Left renal cortex interstitium (tissue), 4 donors: ENCODE data around the gene VPS13D. TPM values are rescaled to one million over a fixed set of nuclear protein-coding genes. Genes with fewer than 3 reads are reported as not detected.
A peak's percentile ranks its signal among the peaks of the same experiment; 100 is the strongest.

Experiments
- DNase-seq, 4 donors: peaks; one replicate each; pipeline ENCODE4 v3.0.0-alpha.2; 2013; ENCODE audit warnings: low read depth in 4 of 4, low spot score in 2 of 4, missing footprints in 1 of 4
- polyA plus RNA-seq, 4 donors: library from polyadenylated mRNA; unstranded; fragments of 120-200 nt; gene quantifications; one replicate each; pipeline ENCODE4 v1.2.1, GENCODE V29; 2013; ENCODE audit not compliant: insufficient read length in 4 of 4

VPS13D gene
- polyA plus RNA-seq, 4 donors = 21.8 to 32.3 (median 27.6) TPM

GRCh38 chr1:12546771-12547585 is 317.1 kb downstream of the VPS13D start:
- no peak for DNase-seq

GRCh38 chr1:12547586-12548225 is 317.9 kb downstream of the VPS13D start:
- DNase-seq = no peak

- no peak for DNase-seq
Measured at GRCh38 chr1:12548279-12548972, 318.6 kb downstream of the VPS13D start.

- no peak for DNase-seq
Measured at GRCh38 chr1:12548973-12549459, 319.2 kb downstream of the VPS13D start.

GRCh38 chr1:12549460-12550349 is 319.9 kb downstream of the VPS13D start:
- peak in 2 of 4 donors; percentile 55 to 56 for DNase-seq

- no peak for DNase-seq
Measured at GRCh38 chr1:12551584-12551983, 321.8 kb downstream of the VPS13D start.

- DNase-seq = no peak
Measured at GRCh38 chr1:12552111-12552888, 322.5 kb downstream of the VPS13D start.

- no peak for DNase-seq
Measured at GRCh38 chr1:12552951-12553921, 323.4 kb downstream of the VPS13D start.

GRCh38 chr1:12553963-12554362 is 324.1 kb downstream of the VPS13D start:
- DNase-seq = no peak

GRCh38 chr1:12554521-12555305 is 324.9 kb downstream of the VPS13D start:
- no peak for DNase-seq

- no peak for DNase-seq
Measured at GRCh38 chr1:12555411-12556367, 325.9 kb downstream of the VPS13D start.

GRCh38 chr1:12556368-12556930 is 326.6 kb downstream of the VPS13D start:
- DNase-seq = peak in 1 of 4 donors; percentile 72

GRCh38 chr1:12556957-12557935 is 327.4 kb downstream of the VPS13D start:
- DNase-seq = no peak

GRCh38 chr1:12561121-12561520 is 331.3 kb downstream of the VPS13D start:
- no peak for DNase-seq
